GM21786 (cell line): ENCODE data around the gene EFCC1.
A peak's percentile ranks its signal among the peaks of the same experiment; 100 is the strongest.

ENCODE experiments used
- ATAC-seq: cut with Tn5 transposase; IDR thresholded peaks from one replicate; pipeline ENCODE4 v1.9.1; 2021; ENCODE audit not compliant: unreplicated experiment

Gene EFCC1, protein sequence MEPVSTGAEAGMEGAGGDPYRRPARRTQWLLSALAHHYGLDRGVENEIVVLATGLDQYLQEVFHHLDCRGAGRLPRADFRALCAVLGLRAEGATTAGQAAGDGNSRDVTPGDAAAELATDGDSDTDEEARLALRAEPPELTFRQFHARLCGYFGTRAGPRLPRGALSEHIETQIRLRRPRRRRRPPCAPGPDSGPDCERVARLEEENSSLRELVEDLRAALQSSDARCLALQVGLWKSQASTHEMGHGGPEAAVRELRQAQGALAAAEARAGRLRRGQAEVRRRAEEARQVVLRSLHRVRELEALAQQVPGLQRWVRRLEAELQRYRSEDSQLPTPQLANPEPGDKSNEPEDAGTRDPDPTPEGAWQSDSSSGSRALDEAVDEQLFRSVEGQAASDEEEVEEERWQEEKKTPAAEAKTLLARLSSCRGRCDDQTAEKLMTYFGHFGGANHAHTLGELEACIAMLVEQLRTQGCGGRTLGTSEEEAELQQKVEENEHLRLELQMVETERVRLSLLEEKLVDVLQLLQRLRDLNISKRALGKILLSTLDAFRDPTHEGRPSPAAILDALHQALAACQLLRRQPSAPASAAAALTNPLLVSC

DNA sequence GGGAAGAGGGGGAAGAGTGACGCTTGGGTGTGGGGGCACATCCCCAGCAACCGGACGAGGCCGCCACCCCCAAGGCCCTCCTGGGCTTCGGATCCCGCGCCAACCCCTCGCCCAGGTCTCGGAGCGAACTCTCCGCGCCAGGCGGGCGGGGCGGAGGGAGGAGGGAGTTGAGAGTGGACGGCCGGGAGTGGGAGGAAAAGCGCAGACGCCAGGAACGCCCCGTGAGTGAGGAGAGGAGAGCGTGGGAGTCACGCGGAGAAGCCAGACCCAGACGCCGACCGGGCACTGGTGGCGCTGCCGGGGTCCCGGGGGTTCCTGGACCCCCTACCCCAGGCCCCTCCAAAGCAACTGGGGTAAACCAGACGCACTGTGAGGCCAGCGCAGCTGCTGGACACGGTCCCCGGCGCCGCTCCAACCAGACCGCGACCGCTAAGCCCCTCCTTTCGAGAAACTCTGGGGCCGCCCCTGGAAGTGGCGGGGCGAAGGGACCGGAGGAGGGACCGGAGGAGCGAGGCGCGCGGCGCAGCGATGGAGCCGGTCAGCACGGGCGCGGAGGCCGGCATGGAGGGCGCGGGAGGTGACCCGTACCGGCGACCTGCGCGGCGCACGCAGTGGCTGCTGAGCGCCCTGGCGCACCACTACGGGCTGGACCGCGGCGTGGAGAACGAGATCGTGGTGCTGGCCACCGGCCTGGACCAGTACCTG is at the start of gene EFCC1:
TSS of gene EFCC1 (plus strand) at position 204 of the 705 bp plus-strand sequence. CDS start at position 529, 325 bp downstream.
- ATAC-seq = no peak

DNA sequence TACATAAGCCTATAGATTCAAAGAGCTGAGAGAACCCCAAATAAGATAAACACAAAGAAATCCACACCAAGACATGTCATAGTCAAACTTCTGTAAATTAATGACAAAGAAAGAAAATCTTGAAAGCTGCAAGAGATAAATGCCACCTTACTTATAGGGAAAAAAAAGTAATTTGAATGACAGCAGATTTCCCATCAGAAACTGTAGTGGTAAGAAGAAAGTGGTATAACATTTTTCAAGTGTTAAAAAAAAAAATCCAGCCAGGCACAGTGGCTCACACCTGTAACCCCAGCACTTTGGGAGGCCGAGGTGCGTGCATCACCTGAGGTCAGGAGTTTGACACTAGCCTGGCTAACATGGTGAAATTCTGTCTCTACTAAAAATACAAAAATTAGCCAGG is 44.7 kb upstream of the EFCC1 start:
- no peak for ATAC-seq

DNA sequence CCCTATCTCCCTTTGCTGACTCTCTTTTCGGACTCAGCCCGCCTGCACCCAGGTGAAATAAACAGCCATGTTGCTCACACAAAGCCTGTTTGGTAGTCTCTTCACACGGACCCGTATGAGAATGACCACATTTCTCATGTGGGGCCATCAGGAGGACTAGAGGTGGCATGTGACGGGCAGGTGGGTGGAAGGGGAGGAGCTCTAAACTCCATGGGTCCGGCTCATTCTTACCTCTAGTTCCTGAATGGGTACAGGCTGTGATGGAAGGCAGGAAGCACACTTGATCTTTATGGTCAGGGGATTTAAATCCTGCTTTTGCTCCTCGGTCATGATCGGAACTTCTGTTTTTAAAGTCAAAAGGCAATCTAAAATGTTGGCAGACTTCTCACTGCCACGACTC is 35.8 kb upstream of the EFCC1 start:
- ATAC-seq = no peak

- no peak for ATAC-seq
Observed at GRCh38 chr3:128965818-128966217, 35.3 kb upstream of the EFCC1 start.

- ATAC-seq = no peak
Observed at GRCh38 chr3:128967748-128968355, 33.3 kb upstream of the EFCC1 start.

DNA sequence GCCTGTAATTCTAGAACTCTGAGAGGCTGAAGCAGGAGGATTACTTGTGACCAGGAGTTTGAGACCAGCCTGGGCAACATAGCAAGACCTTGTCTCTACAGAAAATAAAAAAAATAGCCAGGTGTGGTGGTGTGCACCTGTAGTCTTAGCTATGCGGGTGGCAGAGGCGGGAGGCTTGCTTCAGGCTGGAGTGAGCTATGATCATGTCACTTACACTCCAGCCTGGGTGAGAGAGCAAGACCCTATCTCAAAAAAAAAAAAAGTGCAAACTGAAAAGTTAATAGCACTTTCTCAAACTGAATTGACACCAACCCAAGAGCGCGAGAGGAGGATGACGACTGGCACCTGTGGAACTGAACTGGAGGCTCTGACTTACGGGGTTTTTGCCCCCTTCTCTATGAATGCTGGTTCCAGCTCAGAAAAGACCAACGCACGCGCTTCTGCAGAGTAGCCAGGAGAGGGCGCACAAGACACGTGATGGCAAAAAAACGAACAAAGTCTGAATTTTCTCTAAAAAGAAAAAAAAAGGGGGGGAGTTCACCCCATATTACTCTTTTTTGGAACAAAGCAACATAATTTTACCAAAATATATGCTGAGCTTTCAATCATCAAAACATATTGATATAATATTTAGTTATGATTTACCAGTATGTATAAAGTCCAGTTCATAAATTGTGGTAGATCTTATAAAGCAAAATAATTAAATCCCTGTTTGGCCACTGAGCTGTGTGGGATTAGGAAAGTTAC is 30.9 kb upstream of the EFCC1 start:
- no peak for ATAC-seq

DNA sequence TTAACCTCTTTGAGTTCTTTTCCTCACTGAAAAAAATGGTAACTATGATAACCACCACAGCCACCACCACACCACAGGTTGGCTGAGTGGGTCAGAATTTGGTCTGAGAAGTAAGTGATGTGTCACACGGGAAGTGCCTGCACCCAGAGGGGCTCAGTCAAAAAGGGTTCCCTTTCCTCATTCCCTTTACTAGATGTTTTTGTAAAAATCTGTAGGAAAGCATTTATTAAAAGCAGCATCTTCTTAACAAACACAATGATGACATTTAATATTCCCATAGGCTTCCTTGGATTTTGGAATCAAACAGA is 30.4 kb upstream of the EFCC1 start:
- no peak for ATAC-seq

- ATAC-seq = no peak
Observed at GRCh38 chr3:128971421-128972100, 29.5 kb upstream of the EFCC1 start.

- no peak for ATAC-seq
Observed at GRCh38 chr3:128973988-128974564, 27.0 kb upstream of the EFCC1 start.

DNA sequence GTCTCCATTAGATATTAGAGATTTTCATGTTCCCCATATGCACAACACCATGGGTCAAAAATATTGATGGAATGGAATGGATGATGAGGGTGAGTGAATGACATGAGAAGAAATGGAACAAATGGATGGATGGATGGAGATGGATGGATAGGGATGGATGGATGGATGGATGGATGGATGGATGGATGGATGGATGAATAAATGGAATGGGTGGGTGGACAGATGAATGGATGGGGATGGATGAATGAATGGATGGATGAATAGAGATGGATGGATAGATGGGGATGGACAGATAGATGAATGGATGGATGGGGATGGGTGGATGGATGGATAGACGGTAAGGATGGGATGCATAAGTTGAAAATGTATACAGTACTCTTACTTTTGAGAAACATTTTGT is 25.8 kb upstream of the EFCC1 start:
- no peak for ATAC-seq

GRCh38 chr3:128983293-128984069 is 17.6 kb upstream of the EFCC1 start:
- no peak for ATAC-seq

DNA sequence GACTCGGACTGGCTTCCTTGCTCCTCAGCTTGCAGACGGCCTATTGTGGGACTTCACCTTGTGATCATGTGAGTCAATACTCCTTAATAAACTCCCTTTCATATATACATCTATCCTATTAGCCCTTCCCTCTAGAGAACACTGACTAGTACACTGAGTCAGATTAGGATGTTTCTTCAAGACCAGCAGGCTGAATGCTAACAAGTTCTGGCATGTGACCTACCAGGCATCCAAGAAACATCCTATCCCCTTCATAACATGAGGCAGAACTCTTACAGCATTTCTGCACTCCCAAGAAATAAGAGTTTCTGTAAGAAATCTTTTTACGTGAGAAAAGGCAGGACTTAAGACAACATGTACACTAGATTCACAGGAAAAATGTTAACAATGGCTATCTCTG is 16.5 kb upstream of the EFCC1 start:
- ATAC-seq = no peak

- ATAC-seq = no peak
Observed at GRCh38 chr3:128987302-128988100, 13.6 kb upstream of the EFCC1 start.

- ATAC-seq = no peak
Observed at GRCh38 chr3:128988286-128988685, 12.8 kb upstream of the EFCC1 start.

DNA sequence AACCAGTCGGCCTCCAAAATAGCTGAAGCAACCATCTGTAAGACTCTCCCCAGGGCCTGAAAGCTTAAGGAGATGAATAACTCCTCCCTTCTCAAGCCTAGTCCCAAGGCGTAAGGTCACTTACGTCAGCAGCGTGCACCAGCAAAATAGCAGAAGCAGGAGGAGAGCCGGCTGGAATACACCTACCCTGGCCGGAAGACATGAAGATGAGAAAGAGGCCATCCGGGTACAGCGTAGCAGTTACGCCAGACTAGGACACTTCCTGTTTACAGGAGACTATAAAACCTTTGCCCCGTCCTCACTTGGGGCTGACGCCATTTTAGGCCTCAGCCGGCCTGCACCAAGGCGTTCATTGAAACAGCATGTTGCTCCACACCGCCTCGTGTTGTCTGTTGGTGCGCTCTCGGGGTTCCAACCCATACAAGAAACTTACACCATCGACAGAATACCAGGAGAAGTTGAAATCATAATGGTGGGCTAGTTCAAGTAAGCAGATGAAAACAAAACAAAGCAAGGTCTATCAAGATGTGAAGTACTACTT is 9.7 kb upstream of the EFCC1 start:
- no peak for ATAC-seq

DNA sequence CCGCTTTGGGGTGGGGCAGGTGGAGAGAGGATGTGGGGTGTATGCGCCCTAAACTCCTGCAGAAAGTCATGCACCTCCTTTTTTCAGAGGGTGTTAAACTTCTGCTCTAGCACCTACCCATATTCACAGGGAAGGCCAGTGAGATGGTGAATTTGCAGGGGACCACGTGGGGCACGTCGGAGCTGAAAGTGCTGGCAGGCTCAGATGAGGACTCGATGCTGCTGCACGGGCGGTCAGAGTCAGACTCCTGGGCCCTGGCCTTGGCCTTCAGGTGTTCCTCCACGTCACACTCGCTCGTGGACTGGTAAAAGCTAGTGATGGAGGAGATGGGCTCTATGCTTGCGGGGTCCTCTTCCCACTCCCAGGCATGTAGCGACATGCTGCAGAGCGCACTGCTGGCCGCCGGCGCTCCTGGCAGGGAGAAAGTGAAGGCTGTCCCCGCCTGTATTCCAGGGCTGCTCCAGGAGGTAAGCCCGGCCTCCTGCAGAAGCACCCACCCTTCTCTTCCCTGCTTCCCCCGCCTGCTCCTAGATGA is 8.1 kb upstream of the EFCC1 start:
- ATAC-seq = no peak

DNA sequence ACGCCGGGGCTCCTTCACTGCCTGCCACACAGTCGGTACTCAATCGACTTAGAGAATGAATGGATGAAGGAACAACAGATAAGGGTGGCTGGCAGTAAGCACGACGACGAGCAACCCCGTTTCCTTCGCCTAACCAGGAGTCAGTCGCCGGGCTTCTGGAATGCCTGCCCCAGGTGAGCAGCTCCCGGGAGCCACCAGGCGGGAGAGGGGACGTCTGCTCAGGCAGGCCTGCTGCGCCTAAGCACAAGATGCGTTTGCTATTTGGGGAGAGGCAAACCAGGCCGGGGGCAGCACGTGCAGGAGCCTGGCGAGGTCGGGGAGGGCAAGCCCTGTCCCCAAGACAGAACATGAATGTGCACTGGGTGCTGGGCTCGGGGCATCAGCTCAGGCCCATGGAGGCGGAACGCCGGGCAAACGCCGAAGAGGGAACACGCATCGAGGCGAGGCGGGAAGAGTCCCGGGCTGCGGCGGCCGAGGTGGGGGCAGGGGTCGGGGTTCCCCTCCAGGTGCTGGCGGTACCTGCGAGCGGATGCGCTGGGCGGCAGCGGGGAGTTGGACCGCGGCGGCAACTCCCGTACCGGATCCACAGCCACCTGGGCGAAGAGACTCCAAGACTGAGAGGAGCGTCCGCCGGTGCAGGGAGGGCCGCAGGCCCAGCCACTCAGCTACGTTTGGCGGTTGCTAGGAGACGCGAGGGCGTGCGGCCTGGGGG is 7.5 kb upstream of the EFCC1 start, which contains the start of gene CFAP92:
TSS of gene CFAP92 (minus strand) at position 616 of the 712 bp plus-strand sequence. CDS start 772 bp downstream, outside the sequence.
- peak; percentile 80 for ATAC-seq
